Right atrium auricular region (tissue), 2 donors: ENCODE data around the gene ZNF202. TPM values are rescaled to one million over a fixed set of nuclear protein-coding genes. Genes with fewer than 3 reads are reported as not detected.

ENCODE experiments used
- DNase-seq: peaks from one replicate; pipeline ENCODE4 v3.0.0-alpha.2; 2019; ENCODE audit warnings: low spot score
- H3K27ac ChIP-seq, 2 donors: fragments of 200-600 bp; sonication (generic); 1 replicate in 1 of 2; 2 replicates in 1 of 2; pipeline ENCODE4 v1.5.1; 2016 to 2019
- H3K27me3 ChIP-seq, 2 donors: fragments of 200-600 bp; sonication (generic); one replicate each; pipeline versions ENCODE4 v1.5.1 to v1.6.0; 2017 to 2019
- H3K36me3 ChIP-seq: fragments of 200-600 bp; sonication (generic); one replicate; pipeline ENCODE4 v1.5.1; 2016
- H3K4me1 ChIP-seq, 2 donors: fragments of 200-600 bp; sonication (generic); one replicate each; pipeline versions ENCODE4 v1.5.1 to v1.6.0; 2017 to 2019
- H3K4me3 ChIP-seq, 2 donors: fragments of 200-600 bp; sonication (generic); 1 replicate in 1 of 2; 2 replicates in 1 of 2; pipeline ENCODE4 v1.5.1; 2017 to 2019; ENCODE audit warnings: mild to moderate bottlenecking in 1 of 2, moderate library complexity in 1 of 2
- H3K9me3 ChIP-seq, 2 donors: fragments of 200-600 bp; sonication (generic); one replicate each; pipeline ENCODE4 v1.5.1; 2019
- total RNA-seq, 2 donors: library from RNA; depleted of rRNA; stranded (reverse); fragments of >200 nt; gene quantifications; one replicate each; pipeline ENCODE4 v1.1.0, GENCODE V29; 2016
- TF ChIP-seq, protein P1 (sequence below), 2 donors: fragments of 200-600 bp; sonication (generic); IDR thresholded peaks; one replicate each; pipeline ENCODE4 v1.5.1; 2019; ENCODE audit warnings: antibody characterized with exemption in 2 of 2

The ZNF202 gene
- total RNA-seq, 2 donors from 2014 or later = 1.9 to 4.1 TPM

DNA sequence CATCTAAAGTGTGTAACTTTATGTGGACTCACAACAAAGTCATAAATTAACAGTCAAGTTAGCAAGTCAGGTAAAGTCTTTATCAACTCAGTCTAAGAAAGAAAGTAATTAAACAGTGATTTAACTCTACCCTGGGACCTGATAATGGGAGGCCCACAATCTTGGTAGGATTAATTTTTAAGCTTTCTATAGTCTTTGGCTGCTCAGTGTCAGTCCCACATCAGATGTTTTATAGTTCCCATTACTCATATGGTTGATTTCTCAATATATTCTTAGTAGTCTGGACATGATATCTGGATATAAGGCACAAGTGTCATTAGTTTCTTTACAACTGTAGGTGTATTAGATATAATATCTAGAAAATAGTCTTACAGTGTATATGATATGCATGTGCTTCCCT lies 48.5 kb downstream of the ZNF202 start:
- Histone ChIP-seq H3K4me3 (no peak overlapping the region), H3K9me3 (no peaks in the 10 kb centered on the region), H3K27me3 (no peaks in the 10 kb centered on the region), H3K27ac (no peak overlapping the region), H3K4me1 (no peaks in the 10 kb centered on the region), H3K36me3 (no peaks in the 10 kb centered on the region)
- DNase-seq = no peak
- TF ChIP-seq, protein P1, sequence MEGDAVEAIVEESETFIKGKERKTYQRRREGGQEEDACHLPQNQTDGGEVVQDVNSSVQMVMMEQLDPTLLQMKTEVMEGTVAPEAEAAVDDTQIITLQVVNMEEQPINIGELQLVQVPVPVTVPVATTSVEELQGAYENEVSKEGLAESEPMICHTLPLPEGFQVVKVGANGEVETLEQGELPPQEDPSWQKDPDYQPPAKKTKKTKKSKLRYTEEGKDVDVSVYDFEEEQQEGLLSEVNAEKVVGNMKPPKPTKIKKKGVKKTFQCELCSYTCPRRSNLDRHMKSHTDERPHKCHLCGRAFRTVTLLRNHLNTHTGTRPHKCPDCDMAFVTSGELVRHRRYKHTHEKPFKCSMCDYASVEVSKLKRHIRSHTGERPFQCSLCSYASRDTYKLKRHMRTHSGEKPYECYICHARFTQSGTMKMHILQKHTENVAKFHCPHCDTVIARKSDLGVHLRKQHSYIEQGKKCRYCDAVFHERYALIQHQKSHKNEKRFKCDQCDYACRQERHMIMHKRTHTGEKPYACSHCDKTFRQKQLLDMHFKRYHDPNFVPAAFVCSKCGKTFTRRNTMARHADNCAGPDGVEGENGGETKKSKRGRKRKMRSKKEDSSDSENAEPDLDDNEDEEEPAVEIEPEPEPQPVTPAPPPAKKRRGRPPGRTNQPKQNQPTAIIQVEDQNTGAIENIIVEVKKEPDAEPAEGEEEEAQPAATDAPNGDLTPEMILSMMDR (IDR thresholded peaks at IDR 0.05) = no peak

DNA sequence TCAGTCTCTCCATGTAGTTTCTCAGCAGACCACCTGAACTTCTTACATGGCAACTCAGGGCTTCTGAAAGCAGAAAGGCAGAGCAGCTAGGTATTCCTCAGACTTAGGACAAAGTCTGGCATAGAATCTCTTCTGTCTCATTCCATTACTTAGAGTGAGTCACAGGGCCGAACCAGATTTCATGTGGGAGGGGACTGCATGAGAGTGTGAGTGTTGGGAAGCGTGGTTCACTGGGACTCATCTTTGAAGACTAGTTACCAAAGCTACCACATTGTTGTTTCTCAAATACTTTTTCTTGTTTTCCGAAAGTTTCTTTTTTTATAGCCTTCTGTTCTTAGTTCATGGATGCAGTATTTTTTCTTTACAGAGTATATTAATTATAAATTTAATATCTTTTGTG lies 51.0 kb downstream of the ZNF202 start:
- no peaks in the 10 kb centered on the region for H3K9me3 ChIP-seq
- no peaks in the 10 kb centered on the region for H3K27me3 ChIP-seq
- no peak overlapping the region for H3K4me3 ChIP-seq
- no peak for DNase-seq
- TF ChIP-seq, protein P1 (IDR thresholded peaks at IDR 0.05) = no peak
- H3K4me1 ChIP-seq = no peaks in the 10 kb centered on the region
- H3K36me3 ChIP-seq = no peaks in the 10 kb centered on the region
- H3K27ac ChIP-seq = no peak overlapping the region

DNA sequence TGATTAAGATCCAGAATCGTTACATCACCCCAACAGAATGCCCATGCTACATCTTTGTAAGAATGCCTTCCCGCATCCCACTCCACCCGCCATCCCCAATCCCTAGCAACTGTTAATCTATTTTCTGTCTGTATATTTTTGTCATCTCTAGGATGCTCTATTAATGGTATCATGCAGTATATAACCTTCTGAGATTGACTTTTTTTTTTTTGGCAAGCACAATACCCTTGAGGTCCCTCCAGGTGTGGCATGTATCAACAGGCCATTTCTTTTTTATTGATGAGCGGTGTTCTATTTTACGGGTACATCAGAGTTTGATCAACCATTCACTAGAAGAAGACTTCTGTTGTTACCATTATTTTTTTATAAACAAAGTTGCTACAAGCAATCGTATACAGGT lies 56.9 kb downstream of the ZNF202 start:
- Histone ChIP-seq H3K4me1 (no peaks in the 10 kb centered on the region), H3K27me3 (no peaks in the 10 kb centered on the region)

DNA sequence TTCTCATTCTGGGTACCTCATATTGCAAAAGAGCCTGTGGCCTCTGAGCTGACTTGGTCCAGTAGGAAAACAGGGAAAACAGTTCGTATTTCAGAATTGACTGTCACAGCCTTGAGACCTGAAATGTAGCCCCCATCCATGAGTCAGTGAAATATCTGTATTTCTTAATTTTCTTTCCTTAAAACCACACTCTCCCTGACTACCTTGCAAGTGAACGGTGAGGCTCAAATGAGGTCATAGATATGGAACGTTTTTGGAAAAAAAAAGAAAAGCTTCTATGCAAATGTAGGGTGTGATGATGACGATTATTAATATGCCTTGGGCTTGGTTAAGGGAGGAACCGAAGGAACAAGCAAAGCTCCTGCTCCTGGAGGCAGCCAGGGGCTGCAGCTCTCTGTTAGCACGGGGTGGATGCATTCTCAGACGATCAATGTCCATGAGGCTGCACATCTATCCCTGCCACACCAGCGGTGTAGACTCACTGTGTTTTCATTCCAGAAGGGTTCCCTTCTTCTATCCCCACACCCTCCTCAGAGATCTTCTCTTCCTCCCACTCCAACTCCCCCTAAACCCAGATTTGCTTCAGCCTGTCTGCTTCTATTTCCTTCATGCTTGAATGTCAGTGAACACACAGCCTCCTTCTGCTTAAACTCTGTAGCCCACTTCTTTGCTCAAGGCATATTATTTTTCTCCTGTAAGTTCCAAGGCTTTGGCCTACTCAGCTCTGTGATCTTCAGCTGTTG lies 57.9 kb downstream of the ZNF202 start:
- H3K4me3 ChIP-seq = no peak overlapping the region
- H3K4me1 ChIP-seq = no peaks in the 10 kb centered on the region
- TF ChIP-seq, protein P1 (IDR thresholded peaks at IDR 0.05) = no peak
- H3K36me3 ChIP-seq = no peaks in the 10 kb centered on the region
- H3K27ac ChIP-seq = no peak overlapping the region
- no peak for DNase-seq
- H3K9me3 ChIP-seq = no peaks in the 10 kb centered on the region
- H3K27me3 ChIP-seq = no peaks in the 10 kb centered on the region

More for the DNA sequence above, 56.9 kb downstream of the ZNF202 start:
- no peak overlapping the region for H3K4me3 ChIP-seq
- no peaks in the 10 kb centered on the region for H3K9me3 ChIP-seq
- no peak for DNase-seq
- no peak overlapping the region for H3K27ac ChIP-seq
- H3K36me3 ChIP-seq = no peaks in the 10 kb centered on the region
- TF ChIP-seq, protein P1 (IDR thresholded peaks at IDR 0.05) = no peak

DNA sequence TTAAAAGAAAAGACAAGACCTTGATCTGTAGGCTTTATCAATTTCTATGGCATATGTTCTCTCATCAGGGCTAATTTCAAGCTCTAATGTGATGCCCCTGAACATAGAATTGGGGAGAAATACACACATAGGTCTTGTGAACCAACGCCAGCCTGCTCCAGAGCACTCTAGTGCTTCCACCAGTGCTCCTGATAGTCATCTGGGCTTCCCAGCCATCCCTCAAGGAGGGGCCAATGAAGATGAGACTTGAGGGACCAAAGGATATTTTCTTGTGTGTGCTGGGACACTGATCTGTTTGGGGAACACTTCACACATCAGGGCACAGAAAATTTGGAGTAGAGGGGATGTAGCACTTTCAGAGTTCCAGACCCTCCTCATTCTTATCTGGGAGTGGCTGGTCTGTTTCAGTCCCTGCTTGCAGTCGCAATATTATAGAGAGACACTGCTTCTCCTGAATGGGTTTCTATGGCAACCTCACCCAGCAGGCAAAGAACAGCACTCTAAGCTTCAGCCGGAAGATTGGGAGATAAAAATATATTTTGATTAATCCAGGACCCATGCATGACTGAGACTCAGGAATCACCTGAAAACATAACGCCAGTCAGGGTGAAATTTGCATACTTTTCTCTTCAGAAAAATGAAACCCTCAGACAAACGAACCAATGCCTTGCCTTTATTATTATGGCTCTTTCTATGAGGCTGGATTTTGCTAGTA lies 58.6 kb downstream of the ZNF202 start:
- Histone ChIP-seq H3K4me1 (no peaks in the 10 kb centered on the region), H3K27me3 (no peaks in the 10 kb centered on the region), H3K9me3 (no peaks in the 10 kb centered on the region), H3K27ac (no peak overlapping the region), H3K4me3 (no peak overlapping the region), H3K36me3 (no peaks in the 10 kb centered on the region)
- no peak for DNase-seq
- TF ChIP-seq, protein P1 (IDR thresholded peaks at IDR 0.05) = no peak
